HUES6 (cell line): ENCODE results near the gene SYNPR.

Experiments used
- H3K27ac ChIP-seq: 2 replicates; pipeline ENCODE4 v1.7.0; 2013; ENCODE audit warnings: low read depth, mild to moderate bottlenecking, low read length, inconsistent platforms
- H3K27me3 ChIP-seq: 2 replicates; pipeline ENCODE4 v1.6.1; 2013; ENCODE audit warnings: low read length; ENCODE audit not compliant: control insufficient read depth, insufficient read depth
- H3K36me3 ChIP-seq: 2 replicates; pipeline ENCODE4 v1.6.1; 2013; ENCODE audit warnings: low read length; ENCODE audit not compliant: control insufficient read depth, insufficient read depth
- H3K4me1 ChIP-seq: 2 replicates; pipeline ENCODE4 v1.6.1; 2013; ENCODE audit warnings: low read length; ENCODE audit not compliant: control insufficient read depth, insufficient read depth
- H3K4me3 ChIP-seq: 2 replicates; pipeline ENCODE4 v1.5.1; 2013; ENCODE audit warnings: low read depth, low read length
- H3K9ac ChIP-seq: one replicate; pipeline ENCODE4 v1.6.1; 2013; ENCODE audit warnings: mild to moderate bottlenecking, low read length
- H3K9me3 ChIP-seq: 2 replicates; pipeline ENCODE4 v1.6.1; 2013; ENCODE audit warnings: low read depth, low read length; ENCODE audit not compliant: control insufficient read depth, insufficient read depth

The SYNPR gene

GRCh38 chr3:63571682-63572081 is 293.6 kb downstream of the SYNPR start:
- Histone ChIP-seq H3K9ac (no peak overlapping the region), H3K27me3 (no peaks in the 10 kb centered on the region), H3K36me3 (no peaks in the 10 kb centered on the region), H3K27ac (no peak overlapping the region), H3K4me3 (no peak overlapping the region), H3K4me1 (peaks cover 9% of the 10 kb centered on the region), H3K9me3 (no peaks in the 10 kb centered on the region)

GRCh38 chr3:63576846-63577245 is 298.7 kb downstream of the SYNPR start:
- Histone ChIP-seq H3K9me3 (no peaks in the 10 kb centered on the region), H3K4me3 (no peak overlapping the region)

GRCh38 chr3:63578858-63579257 is 300.8 kb downstream of the SYNPR start:
- Histone ChIP-seq H3K4me3 (no peak overlapping the region), H3K27ac (no peak overlapping the region), H3K9me3 (no peaks in the 10 kb centered on the region), H3K4me1 (peaks cover 20% of the 10 kb centered on the region), H3K9ac (no peak overlapping the region), H3K36me3 (no peaks in the 10 kb centered on the region), H3K27me3 (no peaks in the 10 kb centered on the region)

More at GRCh38 chr3:63576846-63577245, 298.7 kb downstream of the SYNPR start:
- Histone ChIP-seq H3K27me3 (no peaks in the 10 kb centered on the region), H3K36me3 (no peaks in the 10 kb centered on the region), H3K9ac (no peak overlapping the region), H3K27ac (no peak overlapping the region), H3K4me1 (peaks cover 23% of the 10 kb centered on the region)

DNA sequence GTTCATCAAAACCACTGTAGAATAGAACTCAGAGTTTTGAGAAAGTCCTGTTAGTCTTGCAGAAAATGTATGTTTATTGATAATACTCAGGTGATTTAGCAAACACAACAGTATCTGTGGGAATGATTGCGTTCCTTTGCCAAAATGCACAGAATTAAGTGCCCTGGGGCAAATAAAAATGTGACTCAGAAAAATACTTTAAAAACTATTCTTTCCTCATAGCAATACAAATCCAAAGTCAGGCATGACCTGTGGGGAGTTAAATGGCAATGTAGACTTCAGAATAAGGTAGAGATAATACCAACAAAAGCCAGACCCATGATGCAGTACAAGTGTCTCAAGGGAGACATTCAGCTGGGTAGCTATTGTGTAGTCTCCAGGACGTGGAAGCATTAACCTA is 302.0 kb downstream of the SYNPR start:
- Histone ChIP-seq H3K4me1 (peaks cover 28% of the 10 kb centered on the region), H3K36me3 (no peaks in the 10 kb centered on the region), H3K9me3 (no peaks in the 10 kb centered on the region), H3K4me3 (no peak overlapping the region), H3K27me3 (no peaks in the 10 kb centered on the region), H3K9ac (no peak overlapping the region), H3K27ac (no peak overlapping the region)

DNA sequence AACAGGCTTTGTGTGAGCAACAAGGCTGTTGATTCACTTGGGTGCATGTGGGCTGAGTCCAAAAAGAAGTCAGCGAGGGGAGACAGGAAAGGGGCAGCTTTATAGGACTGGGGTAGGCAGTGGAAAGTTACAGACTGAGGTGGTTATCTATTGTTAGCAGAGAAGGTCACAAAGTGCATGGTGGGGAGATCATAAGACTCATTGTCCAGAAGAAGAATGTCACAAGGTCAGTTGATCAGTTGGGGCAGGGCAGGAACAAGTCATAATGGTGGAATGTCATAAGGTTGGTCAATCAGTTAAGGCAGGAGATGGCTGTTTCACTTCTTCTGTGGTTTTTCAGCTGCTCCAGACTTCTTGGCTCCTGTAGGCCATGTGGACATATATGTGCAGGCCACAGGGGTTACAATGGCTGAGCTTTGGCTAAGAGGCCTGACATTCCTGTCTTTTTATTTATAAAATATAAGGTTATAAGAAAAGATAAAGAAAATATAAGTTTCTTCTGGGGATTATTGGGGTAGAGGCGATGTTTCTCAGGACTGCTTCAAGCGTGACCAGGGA is 304.9 kb downstream of the SYNPR start:
- H3K9me3 ChIP-seq = 0 out of 2 replicates have a peak, but pooled peaks cover under 1% of the 10 kb centered on the region
- H3K27me3 ChIP-seq = no peaks in the 10 kb centered on the region
- no peak overlapping the region for H3K9ac ChIP-seq
- H3K27ac ChIP-seq = no peak overlapping the region
- H3K4me3 ChIP-seq = no peak overlapping the region
- H3K4me1 ChIP-seq = peaks cover 13% of the 10 kb centered on the region
- no peaks in the 10 kb centered on the region for H3K36me3 ChIP-seq

DNA sequence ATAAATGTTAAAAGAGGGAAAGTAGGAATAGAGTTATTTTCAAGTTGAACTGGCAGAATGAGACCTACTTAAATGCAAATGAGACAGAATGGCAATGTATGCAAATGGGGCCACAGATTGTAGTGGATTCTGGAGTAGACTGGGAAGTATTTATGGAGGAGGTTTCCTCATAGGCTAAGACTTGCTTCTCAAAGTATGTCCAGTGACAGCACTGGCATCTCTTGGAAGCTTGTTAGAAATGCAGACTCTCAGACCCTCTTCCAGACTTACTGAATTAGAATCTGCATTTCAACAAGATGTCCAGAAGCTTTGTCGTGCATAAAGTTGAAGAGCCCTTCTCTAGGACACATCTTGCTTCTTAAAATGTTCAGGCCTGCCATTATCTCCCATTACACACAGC is 306.6 kb downstream of the SYNPR start:
- H3K27me3 ChIP-seq = no peaks in the 10 kb centered on the region
- H3K9ac ChIP-seq = no peak overlapping the region
- H3K36me3 ChIP-seq = no peaks in the 10 kb centered on the region
- no peak overlapping the region for H3K4me3 ChIP-seq
- peaks cover 13% of the 10 kb centered on the region; the same call in 1 of the 2 replicates for H3K4me1 ChIP-seq
- peaks cover 11% of the 10 kb centered on the region for H3K9me3 ChIP-seq
- H3K27ac ChIP-seq = no peak overlapping the region

GRCh38 chr3:63585927-63586326 is 307.8 kb downstream of the SYNPR start:
- Histone ChIP-seq H3K4me1 (peaks cover 13% of the 10 kb centered on the region; the same call in 1 of the 2 replicates), H3K27me3 (no peaks in the 10 kb centered on the region), H3K27ac (no peak overlapping the region), H3K9me3 (peaks cover 11% of the 10 kb centered on the region), H3K9ac (no peak overlapping the region), H3K36me3 (no peaks in the 10 kb centered on the region), H3K4me3 (no peak overlapping the region)

DNA sequence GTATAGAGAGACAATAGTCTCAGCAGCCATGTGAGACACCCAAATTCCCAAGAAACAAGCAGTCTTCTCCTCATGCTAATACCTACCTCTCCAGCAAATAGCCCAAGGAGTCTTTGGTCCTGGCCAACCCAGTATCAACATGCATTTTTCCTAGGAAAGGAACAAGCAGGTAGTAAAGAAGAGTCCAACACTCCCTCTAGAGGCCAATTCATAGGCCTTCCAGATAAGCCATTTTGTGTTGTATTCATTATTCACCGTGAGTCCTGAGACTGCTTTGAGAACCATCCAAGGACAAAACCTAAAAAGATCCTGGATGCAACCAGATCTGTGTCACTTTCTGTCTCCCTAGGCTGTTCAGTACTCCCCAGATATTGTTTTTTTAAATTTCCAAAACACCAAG is 310.8 kb downstream of the SYNPR start:
- Histone ChIP-seq H3K9ac (no peak overlapping the region), H3K4me3 (no peak overlapping the region), H3K4me1 (peaks cover 10% of the 10 kb centered on the region; the same call in 1 of the 2 replicates), H3K36me3 (no peaks in the 10 kb centered on the region), H3K27ac (no peak overlapping the region), H3K9me3 (peaks cover 11% of the 10 kb centered on the region), H3K27me3 (no peaks in the 10 kb centered on the region)

DNA sequence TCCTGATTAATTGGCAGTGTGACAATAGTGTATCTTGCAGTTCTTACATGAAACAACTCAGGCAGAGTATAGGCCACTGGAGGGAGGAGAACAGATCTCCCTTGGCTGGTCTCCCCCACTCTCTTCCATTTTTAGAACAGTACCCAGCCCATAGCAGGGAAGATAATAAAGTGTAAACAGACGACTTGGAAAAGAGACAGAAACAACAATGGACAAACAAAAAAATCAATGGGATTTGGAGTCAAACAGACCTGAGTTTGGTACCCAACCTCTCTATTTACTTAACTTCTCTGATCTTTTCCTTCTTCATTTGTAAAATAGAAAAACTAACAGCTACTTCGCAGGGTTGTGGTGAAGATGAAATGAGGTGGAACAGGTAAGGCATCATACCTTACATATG is 315.7 kb downstream of the SYNPR start:
- Histone ChIP-seq H3K4me3 (no peak overlapping the region), H3K9me3 (peaks cover 3% of the 10 kb centered on the region), H3K9ac (no peak overlapping the region), H3K4me1 (peaks cover 5% of the 10 kb centered on the region; the same call in 1 of the 2 replicates), H3K36me3 (no peaks in the 10 kb centered on the region), H3K27ac (no peak overlapping the region), H3K27me3 (no peaks in the 10 kb centered on the region)

- H3K36me3 ChIP-seq = no peaks in the 10 kb centered on the region
- H3K4me3 ChIP-seq = no peak overlapping the region
- H3K4me1 ChIP-seq = peaks cover 5% of the 10 kb centered on the region; the same call in 1 of the 2 replicates
- H3K27me3 ChIP-seq = no peaks in the 10 kb centered on the region
- H3K9me3 ChIP-seq = no peaks in the 10 kb centered on the region
- H3K27ac ChIP-seq = no peak overlapping the region
- no peak overlapping the region for H3K9ac ChIP-seq
Observed at GRCh38 chr3:63595221-63595620, 317.1 kb downstream of the SYNPR start.

- Histone ChIP-seq H3K27ac (no peak overlapping the region), H3K9ac (no peak overlapping the region), H3K27me3 (no peaks in the 10 kb centered on the region), H3K9me3 (no peaks in the 10 kb centered on the region), H3K4me1 (peaks cover 5% of the 10 kb centered on the region; the same call in 1 of the 2 replicates), H3K36me3 (no peaks in the 10 kb centered on the region), H3K4me3 (no peak overlapping the region)
Observed at GRCh38 chr3:63597019-63597418, 318.9 kb downstream of the SYNPR start.
